CD4-positive, alpha-beta T cell treated with Interleukin-12 subunit alpha and Interleukin-12 subunit beta, for 1 hour (primary cell): ENCODE results near the gene IER2.

Experiments used
- DNase-seq: peaks from one replicate; pipeline ENCODE4 v3.0.0-alpha.2; 2020

The IER2 gene, protein sequence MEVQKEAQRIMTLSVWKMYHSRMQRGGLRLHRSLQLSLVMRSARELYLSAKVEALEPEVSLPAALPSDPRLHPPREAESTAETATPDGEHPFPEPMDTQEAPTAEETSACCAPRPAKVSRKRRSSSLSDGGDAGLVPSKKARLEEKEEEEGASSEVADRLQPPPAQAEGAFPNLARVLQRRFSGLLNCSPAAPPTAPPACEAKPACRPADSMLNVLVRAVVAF

DNA sequence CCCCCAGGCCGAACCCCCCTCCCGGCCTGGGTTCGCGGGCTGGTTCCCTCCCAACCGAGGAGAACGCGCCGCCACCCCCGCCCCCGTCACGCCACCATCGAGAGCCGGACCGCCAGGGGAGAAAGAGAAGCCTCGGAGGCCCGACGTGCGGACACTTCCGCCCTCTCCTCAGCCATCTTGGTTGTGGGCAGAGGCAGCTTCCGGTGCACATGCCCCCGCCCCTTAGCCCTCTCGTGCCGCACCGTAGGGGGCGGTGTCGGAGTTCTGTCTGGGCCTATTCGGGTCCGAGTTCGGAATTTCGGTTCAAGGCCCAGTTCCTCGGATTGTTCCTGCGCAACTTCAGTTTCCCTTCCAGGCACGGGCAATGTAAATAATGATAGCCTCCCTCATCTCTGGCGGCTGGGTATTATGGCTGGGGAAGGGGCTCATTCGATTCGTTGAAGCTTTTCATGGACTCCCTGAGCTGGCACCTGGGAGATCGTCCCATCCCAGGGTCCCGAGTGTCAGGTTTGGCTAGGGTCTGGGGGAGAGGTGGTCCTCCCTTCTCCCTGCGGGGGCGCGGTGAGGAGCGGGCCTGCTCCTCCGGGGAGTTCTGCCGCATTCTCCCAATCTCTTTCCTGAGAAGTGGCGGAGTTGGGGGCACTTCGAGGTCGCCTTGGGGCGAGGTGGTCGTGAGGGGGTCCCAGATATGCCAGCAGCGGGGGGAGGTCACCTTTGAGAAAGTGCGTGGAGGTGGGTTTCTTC is at the start of gene IER2, which contains the start of gene STX10:
Gene IER2 (plus strand): TSS at position 225 of the 744 bp plus-strand sequence. CDS start 2,776 bp downstream, outside the sequence.
Gene STX10 (minus strand): TSS at position 189 of the 744 bp plus-strand sequence. CDS start 202 bp downstream, outside the sequence.
- DNase-seq, result peak; percentile 95

- DNase-seq, result no peak
Observed at GRCh38 chr19:13100841-13101589, 49.2 kb upstream of the IER2 start.

- no peak for DNase-seq
Observed at GRCh38 chr19:13101590-13102415, 48.4 kb upstream of the IER2 start.

DNA sequence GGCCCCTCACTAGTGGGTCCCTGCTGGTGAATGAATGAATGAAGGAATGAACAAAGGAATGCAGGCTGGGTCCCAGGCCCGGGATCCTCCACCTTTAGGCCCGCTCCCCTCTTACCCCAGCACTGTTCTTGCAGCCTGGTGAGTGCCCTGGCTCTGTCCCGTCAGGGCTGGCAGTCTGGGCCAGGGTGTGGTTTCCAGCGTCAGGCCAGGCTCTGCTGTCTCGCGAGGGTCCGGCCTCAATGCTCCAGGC is 47.9 kb upstream of the IER2 start:
- DNase-seq, result no peak

- peak; percentile 48 for DNase-seq
Observed at GRCh38 chr19:13102666-13103580, 47.3 kb upstream of the IER2 start, which contains the start of gene LYL1. TSS of gene LYL1 (minus strand) at chr19:13102858. CDS start at chr19:13101171, 1,687 bp downstream.

DNA sequence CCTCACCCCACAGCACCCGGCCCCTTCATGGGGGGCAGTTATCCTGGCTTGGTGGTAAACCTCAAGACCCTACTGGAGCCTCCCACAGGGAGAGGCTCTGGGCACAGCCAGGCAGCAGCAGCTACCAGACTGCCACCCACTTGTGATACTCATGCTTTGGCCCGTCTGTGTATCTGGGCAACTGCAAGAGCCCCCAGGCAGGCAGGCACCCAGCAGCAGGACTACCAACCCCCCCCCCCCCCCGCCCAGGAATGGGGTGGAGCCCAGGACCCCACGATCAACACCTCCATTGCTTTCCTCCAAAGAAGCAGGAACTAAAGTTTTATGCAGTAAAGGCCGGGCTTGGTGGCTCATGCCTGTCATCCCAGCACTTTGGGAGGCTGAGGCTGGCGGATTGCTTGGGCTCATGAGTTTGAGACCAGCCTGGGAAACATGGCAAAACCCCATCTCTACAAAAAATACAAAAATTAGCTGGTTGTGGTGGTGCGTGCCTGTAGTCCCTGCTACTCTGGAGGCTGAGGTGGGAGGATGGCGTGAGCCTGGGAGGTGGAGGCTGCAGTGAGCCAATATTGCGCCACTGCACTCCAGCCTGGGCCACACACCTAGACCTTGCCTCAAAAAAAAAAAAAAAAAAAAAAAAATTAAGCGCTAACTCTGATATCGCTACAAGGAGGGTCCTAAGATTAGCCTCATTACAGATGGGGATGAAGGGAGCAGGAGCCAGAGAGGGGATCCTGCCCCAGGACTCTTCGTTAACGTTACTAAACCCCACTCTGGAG is 46.4 kb upstream of the IER2 start:
- no peak for DNase-seq

DNA sequence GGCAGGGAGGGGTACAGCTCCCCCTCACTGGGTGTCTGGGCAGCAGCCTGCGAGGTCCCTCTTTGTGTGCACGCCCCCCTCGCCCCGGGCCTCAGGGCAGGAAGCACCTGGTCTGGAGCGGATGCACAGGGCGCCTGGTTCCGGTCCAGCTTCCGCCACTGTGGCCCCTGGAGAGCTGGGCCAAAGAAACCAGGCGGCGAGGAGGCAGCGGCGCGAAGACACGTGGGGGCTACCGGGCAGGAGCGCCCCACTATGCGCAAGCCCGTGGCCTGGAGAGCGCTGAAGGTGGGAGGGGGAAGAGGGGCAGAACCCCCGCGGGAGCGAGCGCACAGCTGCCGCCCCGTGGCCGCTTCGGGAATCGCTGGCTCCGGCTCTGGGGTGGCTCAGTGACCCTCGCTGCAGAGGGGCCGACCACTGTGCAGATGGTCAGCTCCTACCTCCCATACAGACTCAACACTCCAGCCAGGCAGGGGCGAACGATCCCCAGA is 45.8 kb upstream of the IER2 start:
- DNase-seq, result peak; percentile 69

- no peak for DNase-seq
Observed at GRCh38 chr19:13104848-13105711, 45.1 kb upstream of the IER2 start.

DNA sequence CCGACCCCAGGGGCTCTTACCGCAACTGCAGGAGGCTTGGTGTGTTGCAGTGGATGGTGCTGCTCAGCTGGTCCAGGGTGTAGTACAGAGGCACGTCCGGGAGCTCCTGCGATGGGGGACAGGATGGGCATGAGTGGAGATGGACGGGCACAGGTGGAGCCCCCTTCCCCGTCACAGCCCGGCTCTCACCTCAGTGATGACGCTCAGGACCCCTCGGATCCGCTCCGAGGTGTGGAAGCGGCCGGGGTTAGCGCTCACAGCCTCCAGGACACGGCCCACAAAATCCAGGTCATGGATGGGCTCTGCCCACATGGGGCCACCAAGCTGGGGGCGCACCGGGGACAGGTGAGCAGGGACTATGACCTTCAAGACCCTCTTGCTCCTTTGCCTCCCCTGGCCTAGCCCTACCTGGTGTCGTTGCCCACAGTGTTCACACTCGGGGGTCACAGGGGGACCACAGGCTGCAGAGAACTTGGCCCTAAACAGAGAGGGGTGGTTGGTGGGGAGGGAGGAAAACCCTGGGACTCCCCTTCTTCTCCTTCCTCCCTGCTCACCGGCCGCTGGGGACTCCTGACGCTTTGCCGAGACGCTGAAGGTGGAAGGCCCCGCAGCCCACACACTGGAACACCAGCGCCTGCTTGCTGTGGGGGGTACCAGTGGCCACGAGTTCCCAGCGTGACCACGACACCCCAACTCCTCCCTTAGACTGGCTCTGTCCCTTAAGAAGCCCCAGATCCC is 40.7 kb upstream of the IER2 start:
- no peak for DNase-seq

DNA sequence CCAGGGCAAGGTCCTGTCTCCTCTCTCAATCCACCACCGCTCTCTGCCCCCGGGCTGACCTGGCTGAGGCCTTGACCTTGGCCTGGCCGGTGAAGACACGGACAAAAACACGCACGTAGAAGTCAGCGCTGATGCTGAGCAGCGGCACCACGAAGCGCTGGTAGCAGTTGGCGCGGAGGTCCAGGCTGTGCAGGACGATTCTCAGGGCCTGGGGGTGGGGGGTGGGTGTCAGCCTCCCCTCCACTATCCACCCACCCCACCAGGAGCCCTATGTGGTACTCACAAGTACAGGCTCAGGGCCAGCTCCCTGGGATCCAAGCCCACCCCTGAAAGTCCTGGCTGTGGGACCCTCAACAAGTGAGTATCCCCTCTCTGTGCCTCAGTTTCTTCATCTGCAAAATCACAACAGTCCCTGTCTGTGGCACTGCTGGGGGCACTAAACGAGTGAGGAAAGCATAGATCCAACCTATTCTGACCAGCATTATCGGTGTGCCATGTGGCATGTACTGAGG is 40.1 kb upstream of the IER2 start:
- no peak for DNase-seq

DNA sequence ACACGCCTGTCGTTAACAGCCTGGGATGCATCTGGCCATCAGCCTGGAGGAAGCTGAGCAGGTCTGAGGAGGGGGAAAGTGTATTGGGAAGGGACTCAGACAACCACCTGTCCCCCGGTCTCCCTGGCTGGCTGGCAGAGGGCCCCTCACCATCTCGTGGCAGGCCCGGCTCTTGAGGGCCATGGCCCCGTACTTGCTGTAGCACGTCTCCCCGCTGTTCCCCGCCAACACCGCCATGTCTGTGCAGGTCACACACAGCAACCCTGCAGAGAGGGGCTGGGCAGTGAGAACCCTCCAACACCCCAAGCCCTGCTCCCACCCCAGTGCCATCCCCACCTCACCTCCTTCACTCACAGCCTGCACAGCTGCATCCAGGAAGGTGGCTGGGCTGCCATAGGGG is 37.7 kb upstream of the IER2 start:
- DNase-seq, result no peak

DNA sequence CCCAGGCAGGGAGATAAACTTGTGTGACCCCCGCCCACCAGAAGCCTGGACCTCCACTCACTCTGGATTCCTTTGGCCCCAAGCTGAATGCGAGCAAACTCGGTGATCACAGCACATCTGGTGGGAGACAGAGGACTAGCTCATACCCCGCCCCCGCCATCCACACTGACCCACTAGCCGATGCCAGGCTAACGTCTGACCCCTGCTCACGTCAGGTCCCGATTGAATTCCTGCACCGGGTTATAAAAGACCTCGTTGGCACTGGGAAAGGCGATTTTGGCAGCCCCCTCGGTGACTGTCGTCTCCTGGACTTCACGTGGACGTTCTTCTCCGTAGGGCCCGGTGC is 34.3 kb upstream of the IER2 start:
- no peak for DNase-seq

GRCh38 chr19:13116282-13117175 is 33.7 kb upstream of the IER2 start, which contains the start of gene TRMT1:
TSS of gene TRMT1 (minus strand) at chr19:13116740. CDS start at chr19:13116399, 341 bp downstream.
- peak; percentile 90 for DNase-seq

- DNase-seq, result no peak
Observed at GRCh38 chr19:13117176-13117771, 32.9 kb upstream of the IER2 start.

GRCh38 chr19:13117772-13118423 is 32.3 kb upstream of the IER2 start, which contains the start of gene NACC1:
TSS of gene NACC1 (plus strand) at chr19:13118264. CDS start at chr19:13135208, 16,944 bp downstream.
- peak; percentile 92 for DNase-seq

DNA sequence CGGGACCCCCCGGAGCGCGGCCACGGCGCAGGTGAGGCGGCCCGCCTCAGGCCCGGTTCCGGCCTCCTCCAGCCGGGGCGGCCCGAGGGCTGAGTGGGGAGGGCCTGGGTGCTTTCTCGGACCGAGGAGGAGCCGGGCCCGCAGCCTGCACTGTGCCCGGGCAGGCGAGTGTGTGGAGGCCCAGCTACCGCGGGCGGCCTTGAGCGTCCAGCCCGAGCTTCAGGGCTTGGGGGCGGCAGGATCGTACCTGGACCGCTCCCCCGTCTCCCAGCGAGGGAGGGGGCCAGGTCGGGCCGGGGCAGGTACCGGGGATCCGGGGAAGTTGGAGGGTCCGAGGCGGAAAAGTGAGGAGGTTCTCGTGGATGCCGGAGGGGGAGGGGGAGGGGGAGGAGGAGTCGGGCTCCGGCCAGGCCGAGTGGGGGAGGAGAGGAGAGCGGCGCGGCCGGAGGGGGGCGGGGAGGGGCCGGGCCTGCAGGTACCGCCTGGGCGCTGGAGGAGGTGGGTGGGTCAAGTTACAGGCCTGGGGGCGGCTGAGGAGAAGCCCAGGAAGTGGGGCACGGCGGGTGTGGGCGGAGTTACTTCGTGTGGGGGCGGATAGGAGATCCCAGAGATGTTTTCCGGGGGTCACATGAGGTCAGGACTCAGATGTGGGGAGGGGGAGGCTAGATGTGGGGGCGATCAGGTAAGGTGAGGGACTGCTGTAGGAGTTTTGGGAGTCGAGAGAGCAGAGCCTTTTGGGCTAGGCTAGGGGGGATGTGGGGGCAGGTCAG is 31.6 kb upstream of the IER2 start:
- DNase-seq, result no peak
